Glomerular visceral epithelial cell (primary cell): Measurements from ENCODE around the gene DBNDD1.

Source experiments
- DNase-seq: peaks from one replicate; pipeline ENCODE4 v3.0.0-alpha.2; 2016; ENCODE audit errors: extremely low spot score

Gene DBNDD1

DNA sequence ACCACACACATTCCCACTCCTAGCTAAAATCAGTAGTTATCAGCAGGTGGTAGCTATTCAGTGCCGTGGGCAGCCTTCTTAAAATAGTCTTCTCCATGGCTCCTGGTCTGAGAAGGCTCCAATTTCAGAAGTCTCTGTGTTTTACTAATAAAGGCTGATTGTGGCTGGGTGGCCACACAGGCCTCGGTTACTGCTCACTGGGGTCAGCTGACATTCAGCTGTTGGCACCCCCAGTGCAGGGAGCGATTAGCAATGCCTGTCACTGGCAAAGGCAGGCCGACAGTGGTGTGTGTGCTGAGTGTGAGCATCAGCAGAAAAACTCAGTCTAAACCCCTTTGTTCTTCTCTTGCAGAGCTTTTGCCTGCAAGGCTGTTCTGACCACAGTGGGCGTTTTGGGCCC, 16.6 kb upstream of the DBNDD1 start:
- DNase-seq = no peak

DNA sequence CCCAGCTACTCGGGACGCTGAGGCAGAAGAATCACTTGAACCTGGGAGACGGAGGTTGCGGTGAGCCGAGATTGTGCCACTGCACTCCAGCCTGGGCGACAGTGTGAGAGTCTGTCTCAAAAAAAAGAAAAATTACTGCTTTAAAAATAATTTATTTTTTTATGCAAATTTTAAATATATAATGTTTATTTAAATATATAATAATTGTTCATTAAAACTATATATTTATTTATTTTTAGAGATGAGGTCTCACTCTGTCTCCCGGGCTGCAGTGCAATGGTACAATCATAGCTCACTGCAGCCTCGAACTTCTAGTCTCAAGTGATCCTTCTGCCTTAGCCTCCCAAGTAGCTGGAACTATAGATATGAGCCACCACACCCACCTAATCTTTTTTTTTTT, 15.2 kb upstream of the DBNDD1 start:
- no peak for DNase-seq

DNA sequence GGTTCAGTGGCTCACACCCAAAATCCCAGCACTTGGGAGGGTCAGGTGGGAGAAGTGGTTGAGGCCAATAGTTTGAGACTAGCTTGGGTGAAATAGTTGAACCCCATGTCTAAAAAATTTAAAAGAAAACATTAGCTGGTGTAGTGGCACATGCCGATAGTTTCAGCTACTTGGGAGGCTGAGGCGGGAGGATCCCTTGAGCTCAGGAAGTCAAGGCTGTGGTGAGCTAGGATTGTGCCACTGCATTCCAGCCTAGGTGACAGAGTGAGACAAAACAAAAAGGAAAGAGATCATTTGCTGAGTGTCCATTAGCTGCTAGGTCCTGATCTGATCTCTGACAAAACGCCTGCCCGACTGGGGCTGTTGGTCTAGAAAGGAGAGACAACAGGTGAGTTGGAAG, 14.1 kb upstream of the DBNDD1 start:
- no peak for DNase-seq

DNA sequence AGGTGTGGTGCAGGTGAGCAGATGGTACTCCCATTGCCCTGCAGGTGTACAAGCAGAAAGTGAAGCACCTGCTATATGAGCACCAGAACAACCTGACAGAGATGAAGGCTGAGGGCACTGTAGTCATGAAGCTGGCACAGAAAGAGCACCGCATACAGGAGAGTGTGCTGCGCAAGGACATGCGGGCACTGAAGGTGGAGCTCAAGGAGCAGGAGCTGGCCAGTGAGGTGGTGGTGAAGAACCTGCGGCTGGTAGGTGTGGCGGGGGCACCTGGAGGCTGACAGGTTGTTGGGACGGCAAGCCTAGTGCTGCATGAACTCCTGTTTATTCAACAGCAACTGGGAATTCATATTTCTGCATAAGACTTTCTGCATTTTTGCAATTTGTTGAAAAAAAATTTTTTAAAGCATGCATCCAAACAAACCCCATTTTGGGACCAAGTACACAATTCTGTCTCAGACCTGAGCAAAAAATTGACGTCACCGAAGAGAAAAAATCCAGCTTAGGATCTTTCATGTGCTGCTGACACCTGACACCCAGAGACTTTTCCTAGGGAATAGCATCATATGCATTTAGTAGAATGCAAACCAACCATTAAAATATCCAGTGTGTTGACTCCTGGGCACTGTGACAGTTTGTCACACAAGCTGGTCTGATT, 13.5 kb upstream of the DBNDD1 start:
- DNase-seq = no peak

DNA sequence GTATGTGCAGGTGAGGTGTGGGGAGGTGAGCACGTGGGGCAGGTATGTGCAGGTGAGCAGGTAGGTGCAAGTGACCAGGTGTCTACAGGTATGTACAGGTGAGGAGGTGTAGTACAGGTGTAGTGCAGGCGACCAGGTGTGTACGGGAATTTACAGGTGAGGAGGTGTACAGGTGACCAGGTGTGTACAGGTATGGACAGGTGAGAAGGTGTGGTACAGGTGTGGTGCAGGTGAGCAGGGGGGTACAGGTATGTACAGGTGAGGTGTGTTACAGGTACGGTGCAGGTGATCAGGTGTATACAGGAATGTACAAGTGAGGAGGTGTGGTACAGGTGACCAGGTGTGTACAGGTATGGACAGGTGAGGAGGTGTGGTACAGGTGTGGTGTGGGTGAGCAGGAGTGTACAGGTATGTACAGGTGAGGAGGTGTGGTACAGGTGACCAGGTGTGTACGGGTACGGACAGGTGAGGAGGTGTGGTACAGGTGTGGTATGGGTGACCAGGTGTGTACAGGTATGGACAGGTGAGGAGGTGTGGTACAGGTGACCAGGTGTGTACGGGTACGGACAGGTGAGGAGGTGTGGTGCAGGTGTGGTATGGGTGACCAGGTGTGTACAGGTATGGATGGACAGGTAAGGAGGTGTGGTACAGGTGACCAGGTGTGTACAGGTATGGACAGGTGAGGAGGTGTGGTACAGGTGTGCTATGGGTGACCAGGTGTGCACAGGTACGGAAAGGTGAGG, 12.8 kb upstream of the DBNDD1 start:
- no peak for DNase-seq

DNA sequence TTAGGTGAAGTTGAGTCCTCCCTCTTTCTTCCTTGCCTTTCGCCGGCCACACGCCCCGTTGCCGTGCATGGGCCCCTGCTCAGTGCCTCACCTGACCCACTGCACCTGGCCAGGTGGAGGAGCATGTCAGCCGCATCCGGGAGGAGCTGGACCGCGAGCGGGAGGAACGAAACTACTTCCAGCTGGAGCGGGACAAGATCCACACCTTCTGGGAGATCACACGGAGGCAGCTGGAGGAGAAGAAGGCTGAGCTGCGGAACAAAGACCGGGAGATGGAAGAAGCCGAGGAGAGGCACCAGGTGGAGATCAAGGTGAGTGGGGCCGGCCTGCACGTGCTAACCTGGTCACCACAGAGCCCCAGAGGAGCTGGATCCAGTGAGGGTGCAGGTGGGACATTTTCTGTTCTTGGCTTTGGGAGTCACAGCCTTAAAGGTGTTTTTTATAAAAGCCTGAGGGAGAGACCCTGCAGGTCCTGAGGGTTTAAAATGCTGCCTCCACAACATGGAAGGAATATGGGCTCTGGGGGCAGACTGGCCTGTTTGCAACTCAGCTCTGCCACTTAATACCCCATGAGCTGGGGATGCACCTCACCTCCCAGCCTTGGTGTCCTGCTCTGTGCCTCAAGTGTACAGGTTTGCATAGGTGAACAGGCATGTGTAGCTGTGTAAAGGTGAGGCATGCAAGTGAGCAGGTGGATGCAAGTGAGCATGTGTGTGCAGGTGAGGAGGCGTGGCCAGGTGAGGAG, 12.1 kb upstream of the DBNDD1 start:
- DNase-seq = no peak

DNA sequence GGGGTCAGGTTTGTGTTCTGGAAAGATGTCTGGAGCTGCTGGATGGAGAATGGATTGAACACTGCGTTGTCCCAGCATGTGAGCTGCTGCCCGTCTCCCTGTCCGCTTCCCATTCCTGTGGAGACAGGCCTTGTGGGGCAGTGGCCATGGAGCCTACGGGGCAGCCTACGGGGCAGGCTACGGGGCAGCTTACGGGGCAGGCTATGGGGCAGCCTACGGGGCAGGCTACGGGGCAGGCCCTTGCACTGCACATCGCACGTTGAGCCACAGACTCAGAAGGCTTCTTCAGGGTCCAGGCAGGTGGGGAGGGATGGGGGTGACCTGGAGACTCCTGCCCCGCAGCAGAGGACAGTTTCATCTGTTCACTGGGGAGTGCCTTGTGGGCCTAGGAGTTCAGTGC, 9.7 kb upstream of the DBNDD1 start:
- no peak for DNase-seq

DNA sequence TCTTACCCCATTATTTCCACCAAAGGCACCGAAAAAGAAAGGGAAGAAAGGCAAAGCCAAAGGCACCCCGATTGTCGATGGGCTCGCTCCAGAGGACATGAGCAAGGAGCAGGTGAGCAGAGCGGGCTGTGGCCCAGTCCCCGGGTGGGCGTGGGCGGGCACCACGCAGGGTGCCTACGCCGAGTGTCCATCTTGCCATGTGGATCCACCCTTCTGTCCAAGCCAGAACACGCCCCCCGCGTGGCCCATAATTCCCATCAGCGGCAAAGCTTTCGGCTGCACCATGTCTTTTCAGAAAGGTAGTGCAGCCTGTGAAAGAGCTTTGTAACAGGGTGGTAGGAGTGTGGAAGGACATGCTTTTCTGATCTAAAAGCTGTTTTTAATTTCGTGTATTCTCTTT, 8.4 kb upstream of the DBNDD1 start:
- DNase-seq = no peak

DNA sequence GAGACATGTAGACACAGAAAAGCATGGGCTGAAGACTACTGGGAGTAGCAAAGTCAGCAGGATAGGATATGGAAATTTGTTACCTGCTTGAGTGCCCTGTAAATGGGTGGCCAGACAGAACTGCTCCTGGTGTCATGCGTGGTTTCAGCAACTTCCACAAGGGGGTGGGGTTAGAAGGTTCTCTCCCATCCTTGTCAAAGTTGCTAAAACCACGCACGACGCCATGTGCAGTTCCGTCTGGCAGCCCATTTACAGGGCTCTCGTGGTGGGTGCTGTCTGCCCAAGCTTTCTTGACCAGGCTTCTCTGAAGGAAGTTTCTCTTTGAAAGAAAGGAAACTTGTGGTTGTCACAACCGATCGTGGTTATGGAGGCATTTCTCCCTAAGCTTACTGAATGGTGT, 6.9 kb upstream of the DBNDD1 start:
- no peak for DNase-seq

DNA sequence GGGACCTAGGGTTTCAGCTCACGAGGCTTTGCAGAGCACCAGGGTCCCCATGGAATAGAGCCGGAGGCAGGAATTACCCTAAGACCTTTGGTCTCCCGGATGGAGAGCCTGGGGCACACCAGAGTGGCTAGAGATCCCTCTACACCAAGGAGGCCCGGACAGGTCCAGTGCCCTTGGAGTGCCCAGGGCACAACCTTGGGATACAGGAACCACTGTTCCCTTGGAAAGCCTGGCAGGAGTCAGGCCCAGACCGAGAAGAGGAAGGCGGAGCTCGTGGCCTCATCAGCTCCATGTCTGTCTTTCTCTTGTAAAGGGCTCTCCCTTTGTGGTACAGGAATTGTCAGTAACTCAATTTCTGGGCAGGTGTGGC, 3.8 kb upstream of the DBNDD1 start:
- DNase-seq = no peak

DNA sequence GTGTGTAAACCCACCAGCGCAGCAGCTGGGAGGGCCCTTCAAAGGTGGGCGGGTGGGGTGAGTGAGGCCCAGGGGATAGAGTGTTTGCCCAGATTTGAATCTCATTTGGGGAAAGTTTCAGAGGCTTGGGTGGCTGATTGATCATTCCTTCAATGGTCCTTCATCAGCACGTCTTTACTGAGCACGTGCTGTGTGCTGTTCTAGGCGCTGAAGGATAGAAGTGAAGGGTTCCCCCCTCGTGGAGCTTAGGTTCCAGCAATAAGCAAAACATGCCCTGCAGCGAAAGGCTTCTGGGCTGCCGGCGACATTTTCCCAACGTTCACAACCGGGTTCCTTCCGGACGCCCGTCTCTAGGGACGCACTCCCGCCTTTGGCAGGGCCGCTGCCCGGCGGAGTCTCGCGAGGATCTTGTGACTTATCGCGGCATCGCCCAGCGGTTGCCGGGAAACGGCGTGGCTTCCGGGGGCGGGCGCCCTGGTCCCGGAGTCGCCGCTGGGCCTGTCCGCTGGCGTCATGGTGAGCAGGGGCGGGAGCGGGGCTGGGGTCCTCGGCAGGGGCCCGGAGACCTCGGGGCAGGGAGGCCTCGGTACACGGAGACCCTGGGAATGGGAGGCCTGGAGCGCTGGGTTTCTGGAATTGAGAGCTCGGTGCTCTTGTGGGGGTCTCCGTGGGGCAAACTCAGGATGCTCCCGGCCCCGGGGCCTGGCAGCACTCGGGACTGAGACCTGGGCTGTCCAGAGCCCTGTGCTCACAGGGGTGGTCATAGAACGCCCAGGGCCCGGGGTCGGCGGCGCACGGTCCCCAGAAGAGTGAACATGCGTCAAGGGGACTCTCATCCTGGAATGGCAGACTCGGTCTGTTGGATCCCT, 3.2 kb upstream of the DBNDD1 start:
- peak; percentile 81 for DNase-seq

DNA sequence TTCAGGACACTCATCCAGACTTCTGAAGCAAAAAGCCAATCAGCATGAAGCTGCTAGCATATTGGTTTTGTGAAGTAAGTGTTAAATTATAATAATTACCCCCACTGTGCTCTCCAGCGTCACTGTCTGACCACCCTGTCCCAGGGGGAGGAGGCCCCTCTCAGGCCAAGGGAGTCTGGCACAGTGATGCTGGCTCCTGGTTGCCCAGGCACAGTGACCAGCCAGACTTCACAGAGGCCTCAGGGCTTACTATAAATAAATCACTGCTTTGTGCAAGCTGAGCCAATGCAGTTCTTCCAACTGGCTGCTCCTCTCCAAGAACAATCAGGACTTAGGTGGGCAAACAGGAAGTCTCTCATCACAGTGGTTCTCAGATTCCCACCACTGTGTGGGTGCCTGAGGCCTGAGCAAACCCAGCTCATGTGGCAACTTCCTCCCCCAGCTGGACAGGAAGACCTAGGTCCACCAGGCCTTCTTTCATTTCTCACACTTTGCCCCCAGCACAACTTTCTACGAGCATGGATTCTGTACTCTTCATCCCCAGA, 1.7 kb upstream of the DBNDD1 start:
- DNase-seq = peak; percentile 12

DNA sequence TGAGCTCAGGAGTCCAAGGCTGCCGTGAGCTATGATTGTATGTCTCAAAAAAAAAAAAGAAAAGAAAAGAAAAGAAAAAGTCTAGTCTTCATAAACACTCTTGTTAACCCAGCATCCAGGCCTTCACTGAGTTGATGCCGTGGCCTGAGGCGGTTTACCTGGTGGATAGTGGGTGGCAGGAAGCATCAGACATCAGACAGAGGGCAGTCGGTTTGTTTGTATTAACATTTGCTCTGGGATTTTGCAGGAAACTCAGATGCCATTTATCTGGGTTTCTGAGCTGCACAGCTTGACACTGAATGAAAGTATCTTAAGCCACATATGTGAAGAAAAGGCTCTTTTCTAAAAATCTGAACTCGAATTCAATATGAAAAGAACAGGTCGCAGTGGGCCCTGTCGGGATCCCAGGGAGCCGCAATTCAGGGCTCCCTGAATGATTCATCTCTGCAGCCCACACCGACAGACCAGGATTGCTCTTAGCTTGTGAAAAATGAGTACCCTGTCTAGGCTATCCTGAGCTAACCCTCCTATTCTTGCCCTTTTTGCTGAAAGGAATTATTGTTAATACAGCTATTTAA, 1.1 kb upstream of the DBNDD1 start:
- no peak for DNase-seq

DNA sequence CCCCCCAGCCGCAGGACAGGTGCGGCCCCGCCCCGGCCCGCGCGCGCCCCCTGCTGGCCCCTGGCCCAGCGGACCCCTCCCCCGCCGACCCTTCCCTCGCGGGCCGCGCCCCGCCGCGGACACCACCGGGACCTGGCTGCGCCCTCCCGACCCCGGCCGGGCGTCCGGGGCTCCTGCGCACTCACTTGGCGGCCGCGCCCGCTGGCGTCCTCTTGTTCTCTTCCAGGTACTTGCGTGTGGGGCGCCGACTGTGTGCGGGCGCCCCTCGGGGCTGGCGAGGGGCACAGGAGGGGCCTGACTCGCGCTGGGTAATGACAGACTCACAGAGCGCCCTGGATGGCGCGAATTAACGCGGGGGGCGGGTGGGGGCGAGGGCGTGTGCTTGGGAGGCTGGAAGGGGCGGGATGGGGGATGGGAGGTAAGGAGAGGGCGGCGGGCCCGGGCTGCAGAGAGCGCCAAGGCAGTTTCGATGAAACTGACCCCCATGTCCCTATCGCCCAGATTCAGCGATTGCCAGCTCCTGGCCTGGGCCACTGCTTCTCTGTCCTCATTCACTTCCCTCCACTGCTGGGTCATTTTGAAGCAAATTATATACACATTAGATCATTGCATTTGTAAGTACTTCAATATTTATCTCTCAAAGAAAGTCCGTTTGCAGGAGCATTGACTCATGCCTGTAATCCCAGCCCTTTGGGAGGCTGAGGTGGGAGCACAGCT, 445 bp upstream of the DBNDD1 start:
- DNase-seq = peak; percentile 52

DNA sequence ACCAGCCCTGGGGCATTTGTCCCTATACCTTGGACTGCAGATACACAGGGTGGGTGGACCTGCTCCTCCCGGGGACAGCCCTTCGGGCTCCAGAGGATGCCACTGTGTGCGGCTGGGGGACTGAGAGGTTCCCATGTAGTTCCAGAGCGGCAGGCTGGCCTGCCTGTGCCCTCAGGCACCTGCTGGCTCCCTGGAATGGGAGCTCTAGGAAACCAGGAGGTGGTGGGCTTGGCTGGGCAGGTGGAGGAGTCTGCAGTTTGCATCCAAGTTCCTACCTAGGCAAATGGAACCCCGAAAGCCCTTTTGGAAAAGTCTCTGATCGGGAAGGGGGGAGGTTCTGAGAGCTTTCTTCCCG, 982 bp downstream of the DBNDD1 start:
- DNase-seq = no peak

DNA sequence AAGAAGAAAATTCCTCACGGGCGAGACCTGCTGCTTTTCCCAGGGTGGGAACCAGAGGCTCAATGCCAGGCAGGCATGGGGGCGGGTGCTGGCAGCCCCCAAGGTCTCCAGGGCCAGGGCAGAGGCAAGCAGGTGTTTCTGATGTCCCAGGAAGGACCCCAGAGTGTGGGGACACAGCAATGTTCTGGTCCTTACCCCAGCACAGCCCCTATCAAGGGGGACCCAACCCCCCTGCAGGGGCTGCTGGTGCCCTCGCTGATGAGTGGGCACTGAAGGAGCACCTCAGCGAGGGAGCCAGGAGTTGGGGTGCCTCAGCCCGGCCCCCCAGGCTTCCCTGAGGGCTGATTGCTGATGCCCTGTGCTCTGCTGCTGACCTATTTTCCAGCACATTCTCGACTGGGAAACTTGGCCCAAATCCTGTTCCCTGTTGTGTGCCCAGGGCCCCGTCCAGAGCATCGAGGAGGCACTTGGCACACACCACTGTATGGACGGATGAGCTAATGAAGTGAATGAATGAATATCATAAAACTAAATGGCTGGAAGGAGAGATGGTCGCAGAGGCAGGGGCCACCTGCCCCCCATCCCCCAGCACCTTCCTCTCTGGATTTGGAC, 2.8 kb downstream of the DBNDD1 start:
- DNase-seq = no peak

DNA sequence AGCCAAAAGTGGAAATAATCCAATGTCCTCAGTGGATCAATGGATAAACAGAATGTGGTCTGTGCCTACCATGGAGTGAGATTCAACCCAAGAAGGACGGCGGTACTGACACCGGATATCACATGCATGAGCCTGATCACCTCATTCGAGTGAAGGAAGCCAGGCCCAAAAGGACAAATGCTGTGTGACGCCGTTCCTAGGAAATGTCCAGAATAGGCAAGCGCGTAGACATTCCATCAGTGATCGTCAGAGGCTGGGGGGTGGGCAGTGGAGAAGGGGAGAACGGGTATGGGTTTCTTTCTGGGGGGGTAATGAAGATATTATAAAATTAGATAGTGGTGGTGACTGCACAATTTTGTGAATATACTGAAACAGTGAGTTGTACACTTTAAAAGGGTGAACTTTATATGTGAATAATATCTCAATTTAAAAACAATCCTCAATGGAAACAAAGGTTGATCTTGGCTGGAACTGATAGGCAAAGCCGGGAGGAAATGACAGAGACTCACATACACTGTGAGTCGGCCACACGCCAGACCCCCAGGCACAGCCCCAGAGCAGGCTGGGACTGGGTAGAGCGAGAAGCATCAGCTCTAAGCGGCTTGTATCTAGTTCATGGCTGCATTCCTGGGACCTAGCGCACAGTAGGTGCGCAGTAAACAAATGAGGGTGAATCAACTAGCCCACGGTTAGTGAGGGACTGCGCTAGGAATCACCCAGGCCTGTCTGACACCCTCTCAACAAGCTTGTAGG, 3.5 kb downstream of the DBNDD1 start:
- no peak for DNase-seq

DNA sequence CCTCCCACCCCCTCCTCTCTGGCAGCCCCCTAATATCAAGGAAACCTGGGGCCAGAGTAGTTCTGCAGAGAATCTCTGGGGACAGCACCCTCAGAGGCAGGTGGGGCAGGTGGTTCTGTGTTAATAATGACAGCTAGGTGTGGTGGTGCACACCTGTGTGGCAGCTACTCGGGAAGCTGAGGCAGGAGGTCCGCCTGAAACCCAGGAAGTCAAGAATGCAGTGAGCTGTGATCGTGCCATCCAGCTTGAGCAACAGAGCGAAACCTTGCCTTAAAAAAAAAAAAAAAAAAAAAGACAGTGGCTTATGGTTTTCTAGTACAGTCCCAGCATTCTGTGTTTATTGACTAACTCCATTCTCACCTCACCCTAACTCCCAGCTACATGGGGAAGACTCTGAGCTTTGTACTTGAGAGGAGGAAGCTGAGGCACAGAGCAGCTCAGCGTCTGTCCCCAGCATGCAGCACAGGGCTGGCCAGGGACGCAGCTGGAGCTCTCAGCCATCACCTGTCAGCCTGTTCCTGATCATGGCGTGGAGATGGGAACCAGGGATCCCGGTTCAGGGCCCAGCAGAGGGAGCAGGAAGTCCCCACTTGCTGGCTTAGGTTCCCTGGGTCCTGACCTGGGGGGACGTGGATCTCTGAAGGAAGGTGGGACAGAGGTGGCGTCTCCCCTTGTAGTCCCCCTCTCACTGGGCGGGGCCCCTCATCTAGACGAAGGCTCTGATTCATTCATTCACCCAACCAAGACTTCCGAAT, 6.1 kb downstream of the DBNDD1 start:
- no peak for DNase-seq

DNA sequence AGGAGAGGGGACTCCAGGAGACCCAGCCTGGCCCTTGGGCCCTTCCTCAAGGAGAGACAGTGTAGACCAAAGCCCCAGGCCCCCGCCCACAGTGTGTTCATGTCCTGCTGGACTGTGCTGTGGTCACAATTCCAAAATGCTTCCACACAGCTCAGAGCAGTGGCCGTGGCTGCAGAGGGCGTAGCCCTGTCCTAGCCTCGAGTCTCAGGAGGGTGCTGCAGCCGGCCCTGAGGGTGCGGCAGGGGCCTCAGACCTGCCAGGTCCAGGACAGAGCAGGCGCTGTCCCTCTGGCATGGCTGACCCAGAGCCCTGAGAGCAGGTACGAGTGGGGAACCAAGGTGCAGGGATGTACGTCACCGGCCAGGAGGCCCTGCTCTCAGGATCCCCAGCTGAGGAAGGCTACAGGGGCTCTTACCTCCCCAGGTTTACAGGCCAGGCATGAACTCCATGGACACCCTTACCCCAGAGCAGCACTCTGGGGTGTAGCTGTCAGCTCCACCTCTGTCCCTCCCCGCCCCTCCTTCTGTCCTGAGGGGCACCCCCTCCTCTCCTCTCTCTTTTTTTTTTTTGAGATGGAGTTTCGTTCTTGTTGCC, 7.3 kb downstream of the DBNDD1 start:
- no peak for DNase-seq
